ENCODE results near the gene CIB1.

The CIB1 gene

DNA sequence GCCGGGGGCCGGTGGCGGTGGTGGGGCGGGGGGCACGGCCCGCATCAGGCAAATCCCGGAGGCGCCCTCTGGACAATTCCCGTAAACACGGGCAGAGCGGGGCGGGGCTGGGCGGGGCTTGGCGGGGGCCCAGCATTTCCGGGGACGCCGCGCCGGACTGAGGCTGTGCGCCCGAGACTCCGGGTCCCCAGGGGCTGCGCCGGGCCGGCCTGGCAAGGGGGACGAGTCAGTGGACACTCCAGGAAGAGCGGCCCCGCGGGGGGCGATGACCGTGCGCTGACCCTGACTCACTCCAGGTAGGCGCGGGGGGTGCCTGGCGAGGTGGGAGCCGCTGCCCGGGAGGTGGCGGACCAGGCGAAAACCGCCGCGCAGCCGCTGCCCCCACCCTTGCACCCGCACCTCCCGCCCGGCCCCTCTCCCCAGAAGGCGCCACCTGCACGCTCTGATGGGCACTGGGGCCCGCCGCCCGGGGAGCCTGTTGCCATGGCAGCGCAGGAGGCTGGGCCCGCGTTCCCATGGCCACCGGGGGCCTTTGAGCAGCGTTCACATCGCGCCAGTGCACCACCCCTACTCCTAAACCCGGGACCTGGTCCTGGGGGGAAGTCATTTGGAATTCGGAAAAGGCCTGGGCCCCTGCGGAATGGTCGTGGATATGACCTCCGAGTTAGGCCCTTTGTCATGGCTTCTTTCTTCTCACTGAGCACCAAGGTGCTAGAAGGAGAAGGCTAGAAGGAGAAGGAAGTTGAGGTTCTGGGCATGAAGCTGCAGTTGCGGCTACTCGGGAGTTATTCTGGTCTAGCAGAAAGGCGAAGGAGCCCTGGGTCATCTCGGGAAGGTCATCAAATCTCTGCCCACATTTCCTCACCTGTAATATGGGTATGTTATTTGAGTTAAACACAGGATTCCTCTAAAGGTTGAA, 48.7 kb downstream of the CIB1 start:
- Mint-ChIP-seq H3K9me3 (no peaks in the 10 kb centered on the region), H3K4me1 (peaks cover 13% of the 10 kb centered on the region), H3K36me3 (ENCODE audit: low read depth) (no peaks in the 10 kb centered on the region), H3K4me3 (peak overlapping the region; percentile 81), H3K27me3 (no peaks in the 10 kb centered on the region), H3K27ac (peak overlapping the region; percentile 34)
- ATAC-seq (peak; percentile 79), DNase-seq (peak; percentile 52)

GRCh38 chr15:90184119-90184785, 49.5 kb downstream of the CIB1 start:
- no peaks in the 10 kb centered on the region for H3K9me3 Mint-ChIP-seq

GRCh38 chr15:90181776-90182175, 52.0 kb downstream of the CIB1 start:
- Mint-ChIP-seq H3K27me3 (no peaks in the 10 kb centered on the region), H3K36me3 (ENCODE audit: low read depth) (no peaks in the 10 kb centered on the region), H3K9me3 (no peaks in the 10 kb centered on the region), H3K27ac (no peak overlapping the region), H3K4me1 (peaks cover 25% of the 10 kb centered on the region), H3K4me3 (no peak overlapping the region)
- DNase-seq (no peak), ATAC-seq (no peak)

More at GRCh38 chr15:90184119-90184785, 49.5 kb downstream of the CIB1 start:
- H3K27me3 Mint-ChIP-seq = no peaks in the 10 kb centered on the region
- no peaks in the 10 kb centered on the region for H3K36me3 Mint-ChIP-seq (ENCODE audit: low read depth)
- ATAC-seq = peak; percentile 13
- peaks cover 16% of the 10 kb centered on the region for H3K4me1 Mint-ChIP-seq
- DNase-seq = peak; percentile 15
- H3K4me3 Mint-ChIP-seq = peak overlapping the region; percentile 63
- peak overlapping the region; percentile 45 for H3K27ac Mint-ChIP-seq

Measured in activated naive CD8-positive, alpha-beta T cell treated with anti-CD3 and anti-CD28 coated beads, Interleukin-2, amount 50 U/mL, for 24 hours (primary cell).